ENCODE measurements around the gene CD14. TPM values are rescaled to one million over a fixed set of nuclear protein-coding genes. Genes with fewer than 3 reads are reported as not detected.
A peak's percentile ranks its signal among the peaks of the same experiment; 100 is the strongest.
"Not testable (repeated sequence)": the region's sequence is repeated elsewhere in the genome, so short reads cannot be mapped to it uniquely, and the experiment has no call there.

CD14 gene
- total and polyA plus RNA-seq, 12 donors, result 9.8 to 885 (median 264) TPM

GRCh38 chr5:140594169-140594568, 38.8 kb downstream of the CD14 start:
- Histone ChIP-seq H3K36me3 (replicated peaks in 1 of 2) (no peaks in the 10 kb centered on the region), H3K27ac (peak overlapping the region in 2 of 5 donors; percentile 83 to 92), H3K9me3 (replicated peaks in 1 of 3) (no peaks in the 10 kb centered on the region), H3K4me1 (replicated peaks in 1 of 2) (peaks cover 29 to 44% of the 10 kb centered on the region in 2 donors), H3K27me3 (no peaks in the 10 kb centered on the region), H3K4me3 (no peak overlapping the region)
- 50 to 79% (median 70%) methylated on average over 4 to 6 of the region's 6 CpGs for WGBS, 4 donors
- TF ChIP-seq CTCF (IDR thresholded peaks at IDR 0.05) (no peak), POLR2A (IDR thresholded peaks at IDR 0.05) (no peak)
- DNase-seq, result peak in 1 of 7 donors; percentile 48
- intact Hi-C loops (cut with DNase I), result no loop called here

- H3K27ac ChIP-seq; H3K4me3 ChIP-seq; intact Hi-C loops (cut with DNase I); H3K9me3 ChIP-seq (replicated peaks in 1 of 3); H3K27me3 ChIP-seq; H3K36me3 ChIP-seq (replicated peaks in 1 of 2): not testable (repeated sequence)
- WGBS, 4 donors, result 32 to 50% (median 49%) methylated on average over 7 to 12 of the region's 14 CpGs
- DNase-seq, result peak in 1 of 7 donors; percentile 14
- H3K4me1 ChIP-seq (replicated peaks in 1 of 2), result peaks cover 29 to 55% of the 10 kb centered on the region in 2 donors
These were observed 39.9 kb downstream of the CD14 start for GRCh38 chr5:140593070-140593469.

- WGBS, 4 donors, result 66 to 71% (median 68%) methylated on average over 5 of the region's 5 CpGs
- no peak overlapping the region for H3K4me3 ChIP-seq
These were observed 41.1 kb downstream of the CD14 start for GRCh38 chr5:140591747-140592372.

GRCh38 chr5:140590861-140591260, 42.1 kb downstream of the CD14 start:
- H3K9me3 ChIP-seq (replicated peaks in 1 of 3), result no peaks in the 10 kb centered on the region
- no peaks in the 10 kb centered on the region for H3K27me3 ChIP-seq
- H3K4me1 ChIP-seq (replicated peaks in 1 of 2), result peaks cover 16 to 44% of the 10 kb centered on the region in 2 donors
- peak in 1 of 7 donors; percentile 42 for DNase-seq
- H3K36me3 ChIP-seq (replicated peaks in 1 of 2), result no peaks in the 10 kb centered on the region
- H3K27ac ChIP-seq, result peak overlapping the region in 1 of 5 donors; percentile 47
- intact Hi-C loops (cut with DNase I), result no loop called here
- no peak for TF ChIP-seq CTCF (IDR thresholded peaks at IDR 0.05)
- TF ChIP-seq POLR2A (IDR thresholded peaks at IDR 0.05), result no peak
- WGBS, 4 donors, result 89 to 94% (median 91%) methylated on average over 6 to 7 of the region's 7 CpGs
- no peak overlapping the region for H3K4me3 ChIP-seq

More at GRCh38 chr5:140591747-140592372, 41.1 kb downstream of the CD14 start:
- Histone ChIP-seq H3K9me3 (replicated peaks in 1 of 3) (no peaks in the 10 kb centered on the region), H3K27ac (peak overlapping the region in 3 of 5 donors; percentile 22 to 71 (median 27)), H3K4me1 (replicated peaks in 1 of 2) (peaks cover 26 to 54% of the 10 kb centered on the region in 2 donors), H3K36me3 (replicated peaks in 1 of 2) (no peaks in the 10 kb centered on the region), H3K27me3 (no peaks in the 10 kb centered on the region)
- DNase-seq, result peak in 3 of 7 donors; percentile 30 to 56 (median 54)
- TF ChIP-seq CTCF (IDR thresholded peaks at IDR 0.05) (no peak), POLR2A (IDR thresholded peaks at IDR 0.05) (peak in 1 of 2 donors; percentile 21)
- intact Hi-C loops (cut with DNase I), result no loop called here
